HepG2 (cell line): Measurements from ENCODE around the gene POLRMT. TPM values are rescaled to one million over a fixed set of nuclear protein-coding genes. Genes with fewer than 3 reads are reported as not detected.

Source experiments
- CBFB ChIP-seq: sonication (generic); formaldehyde crosslinking; IDR thresholded peaks from 2 replicates; pipeline ENCODE4 v1.4.0; 2020; ENCODE audit warnings: missing genetic modification reagents
- EEA1 ChIP-seq: sonication (generic); formaldehyde crosslinking; IDR thresholded peaks from 2 replicates; pipeline ENCODE4 v1.5.1; 2020; ENCODE audit warnings: mild to moderate bottlenecking, missing genetic modification reagents, borderline replicate concordance
- FOXP1 ChIP-seq, 2 experiments: fragments of 450-650 bp in 1 of 2; IDR thresholded peaks; 2 replicates each; pipeline ENCODE4 v1.6.1; 2017 to 2018; ENCODE audit warnings: antibody characterized with exemption in 1 of 2
- HHEX ChIP-seq: IDR thresholded peaks from 2 replicates; pipeline ENCODE4 v1.6.1; 2016; ENCODE audit warnings: control low read depth
- HNF4G ChIP-seq, 2 experiments: sonication (generic) in 1 of 2; formaldehyde crosslinking in 1 of 2; IDR thresholded peaks; 2 replicates each; pipeline versions ENCODE4 v1.4.0 to v1.6.1; 2011 to 2020; ENCODE audit warnings: borderline replicate concordance in 2 of 2, low read depth in 2 of 2, mild to moderate bottlenecking in 2 of 2, low read length in 1 of 2, missing genetic modification reagents in 1 of 2, moderate library complexity in 1 of 2
- MZF1 ChIP-seq: sonication (generic); formaldehyde crosslinking; IDR thresholded peaks from 2 replicates; pipeline ENCODE4 v1.8.1; 2023; ENCODE audit warnings: mild to moderate bottlenecking, missing genetic modification reagents, borderline replicate concordance
- PRMT3 ChIP-seq: sonication (generic); formaldehyde crosslinking; IDR thresholded peaks from 2 replicates; pipeline ENCODE4 v1.8.1; 2022; ENCODE audit warnings: low read depth, mild to moderate bottlenecking, moderate library complexity, missing genetic modification reagents, borderline replicate concordance
- RBM22 ChIP-seq: fragments of 200-400 bp; formaldehyde crosslinking; optimal IDR thresholded peaks from 2 replicates; pipeline ENCODE3; 2017; ENCODE audit warnings: mild to moderate bottlenecking, low read length, moderate library complexity
- SCMH1 ChIP-seq: sonication (generic); formaldehyde crosslinking; IDR thresholded peaks from 2 replicates; pipeline ENCODE4 v1.9.0; 2021; ENCODE audit warnings: missing genetic modification reagents, mild to moderate bottlenecking, borderline replicate concordance
- SRSF9 ChIP-seq: fragments of 200-400 bp; formaldehyde crosslinking; IDR thresholded peaks from 2 replicates; pipeline ENCODE4 v1.6.1; 2018; ENCODE audit warnings: borderline replicate concordance, mild to moderate bottlenecking, low read depth, low read length; ENCODE audit not compliant: insufficient read depth, poor library complexity, severe bottlenecking
- TFDP2 ChIP-seq: sonication (generic); formaldehyde crosslinking; IDR thresholded peaks from 2 replicates; pipeline ENCODE4 v1.4.0; 2020; ENCODE audit warnings: missing genetic modification reagents
- ZNF124 ChIP-seq: sonication (generic); formaldehyde crosslinking; IDR thresholded peaks from 2 replicates; pipeline ENCODE4 v1.4.0; 2020; ENCODE audit warnings: missing genetic modification reagents
- ZNF160 ChIP-seq: sonication (generic); formaldehyde crosslinking; IDR thresholded peaks from 2 replicates; pipeline ENCODE4 v1.8.0; 2022; ENCODE audit warnings: mild to moderate bottlenecking, inconsistent platforms, missing genetic modification reagents
- ZNF674 ChIP-seq: sonication (generic); formaldehyde crosslinking; IDR thresholded peaks from 2 replicates; pipeline ENCODE4 v1.5.0; 2020; ENCODE audit warnings: low read depth, mild to moderate bottlenecking, missing genetic modification reagents
- ZNF7 ChIP-seq: IDR thresholded peaks from 2 replicates; pipeline ENCODE4 v1.6.1; 2016; ENCODE audit warnings: missing biosample characterization, missing genetic modification reagents
- ZNF775 ChIP-seq: sonication (generic); formaldehyde crosslinking; IDR thresholded peaks from 2 replicates; pipeline ENCODE4 v1.4.0; 2020; ENCODE audit warnings: missing genetic modification reagents, mild to moderate bottlenecking, moderate library complexity, borderline replicate concordance
- polyA plus RNA-seq, 8 experiments: library from polyadenylated mRNA; depleted of rRNA in 3 of 8; stranded (reverse) in 7 of 8; unstranded in 1 of 8; fragments of >200 nt; fragmentation: Illumina TruSeq in 4 of 8; extraction: Trizol in 4 of 8; gene quantifications; 2 replicates each; pipeline versions ENCODE4 v1.2.1 to v1.2.3, GENCODE V29; 2011 to 2016; ENCODE audit warnings: low read depth in 4 of 8, missing spikeins in 1 of 8, mixed read lengths in 1 of 8; ENCODE audit not compliant: insufficient read depth in 1 of 8
- total RNA-seq, 5 experiments: library from RNA; depleted of rRNA; stranded (reverse); fragments of >200 nt; fragmentation: Illumina TruSeq; extraction: Trizol; gene quantifications; 2 replicates each; pipeline ENCODE4 v1.2.3, GENCODE V29; 2016; ENCODE audit warnings: low read depth in 1 of 5
- TF ChIP-seq, protein P1 (sequence below): sonication (generic); formaldehyde crosslinking; IDR thresholded peaks from 2 replicates; pipeline ENCODE4 v1.4.0; 2020; ENCODE audit warnings: missing genetic modification reagents
- TF ChIP-seq, protein P2 (sequence below): IDR thresholded peaks from 2 replicates; pipeline ENCODE4 v1.6.1; 2012; ENCODE audit warnings: low read length, improper control_type of control experiment
- TF ChIP-seq, protein P3 (sequence below): sonication (generic); formaldehyde crosslinking; IDR thresholded peaks from 2 replicates; pipeline ENCODE4 v1.9.0; 2022; ENCODE audit warnings: low read depth, missing genetic modification reagents

POLRMT gene
- total and polyA plus RNA-seq, 2 of the 13 experiments (the other 11 are each of a cell fraction or from before 2014, with no cell fraction given) = 78.0 to 101 TPM

DNA sequence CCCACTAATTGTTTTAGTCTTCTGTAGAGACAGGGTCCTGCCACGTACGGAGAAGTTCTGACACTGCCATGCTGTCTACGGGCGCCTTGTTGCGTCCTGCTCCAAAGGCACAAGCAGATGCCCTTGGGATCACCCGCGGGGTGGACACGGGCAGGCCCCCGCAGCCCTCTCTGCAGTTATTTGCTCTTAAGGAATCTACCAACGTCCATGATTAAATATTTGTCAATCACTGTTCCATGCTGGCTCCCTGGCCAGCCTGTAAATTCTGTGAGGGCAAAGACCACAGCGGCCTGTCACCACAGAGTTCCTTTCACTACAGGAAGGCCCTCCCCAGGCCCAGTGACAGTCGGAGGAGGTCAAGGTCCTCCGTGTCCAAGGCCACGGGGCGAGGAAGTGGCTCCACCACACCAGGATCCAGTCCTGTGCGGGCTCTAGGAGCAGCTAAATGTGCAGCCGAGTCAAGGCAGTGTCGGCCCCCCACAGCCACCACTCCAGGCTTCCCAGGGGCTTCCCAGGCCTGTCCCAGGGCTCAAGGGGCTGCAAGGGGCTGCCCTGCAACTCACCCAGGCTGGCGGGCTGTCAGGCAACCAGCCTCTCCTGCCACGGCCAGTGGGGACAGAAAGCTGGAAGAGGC is 27.6 kb upstream of the POLRMT start (continued):
- 0 out of 2 replicates have a peak, but pooled peaks have one; percentile 45 for TF ChIP-seq ZNF775 (CRISPR knock-in tag)
- peak; percentile 96 for TF ChIP-seq HNF4G (IDR thresholded peaks at IDR 0.05; ENCODE audit: borderline replicate concordance, low read depth, low read length)
- TF ChIP-seq HNF4G (CRISPR knock-in tag; IDR thresholded peaks at IDR 0.05; ENCODE audit: borderline replicate concordance, low read depth) = peak; percentile 96
- no peak for TF ChIP-seq SCMH1 (CRISPR knock-in tag)
- no peak for TF ChIP-seq HHEX
- TF ChIP-seq FOXP1 (IDR thresholded peaks at IDR 0.05) = no peak
- peak; percentile 47; the same call in 1 of the 2 replicates for TF ChIP-seq FOXP1 (CRISPR knock-in tag; IDR thresholded peaks at IDR 0.05)
- TF ChIP-seq SRSF9 = no peak
- TF ChIP-seq ZNF124 (CRISPR knock-in tag) = peak; percentile 88
- no peak for TF ChIP-seq ZNF7 (CRISPR knock-in tag)
- 0 out of 2 replicates have a peak, but pooled peaks have one; percentile 49 for TF ChIP-seq CBFB (CRISPR knock-in tag)
- TF ChIP-seq, protein P1, sequence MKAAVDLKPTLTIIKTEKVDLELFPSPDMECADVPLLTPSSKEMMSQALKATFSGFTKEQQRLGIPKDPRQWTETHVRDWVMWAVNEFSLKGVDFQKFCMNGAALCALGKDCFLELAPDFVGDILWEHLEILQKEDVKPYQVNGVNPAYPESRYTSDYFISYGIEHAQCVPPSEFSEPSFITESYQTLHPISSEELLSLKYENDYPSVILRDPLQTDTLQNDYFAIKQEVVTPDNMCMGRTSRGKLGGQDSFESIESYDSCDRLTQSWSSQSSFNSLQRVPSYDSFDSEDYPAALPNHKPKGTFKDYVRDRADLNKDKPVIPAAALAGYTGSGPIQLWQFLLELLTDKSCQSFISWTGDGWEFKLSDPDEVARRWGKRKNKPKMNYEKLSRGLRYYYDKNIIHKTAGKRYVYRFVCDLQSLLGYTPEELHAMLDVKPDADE = no peak
- no peak for TF ChIP-seq ZNF674
- TF ChIP-seq, protein P2, sequence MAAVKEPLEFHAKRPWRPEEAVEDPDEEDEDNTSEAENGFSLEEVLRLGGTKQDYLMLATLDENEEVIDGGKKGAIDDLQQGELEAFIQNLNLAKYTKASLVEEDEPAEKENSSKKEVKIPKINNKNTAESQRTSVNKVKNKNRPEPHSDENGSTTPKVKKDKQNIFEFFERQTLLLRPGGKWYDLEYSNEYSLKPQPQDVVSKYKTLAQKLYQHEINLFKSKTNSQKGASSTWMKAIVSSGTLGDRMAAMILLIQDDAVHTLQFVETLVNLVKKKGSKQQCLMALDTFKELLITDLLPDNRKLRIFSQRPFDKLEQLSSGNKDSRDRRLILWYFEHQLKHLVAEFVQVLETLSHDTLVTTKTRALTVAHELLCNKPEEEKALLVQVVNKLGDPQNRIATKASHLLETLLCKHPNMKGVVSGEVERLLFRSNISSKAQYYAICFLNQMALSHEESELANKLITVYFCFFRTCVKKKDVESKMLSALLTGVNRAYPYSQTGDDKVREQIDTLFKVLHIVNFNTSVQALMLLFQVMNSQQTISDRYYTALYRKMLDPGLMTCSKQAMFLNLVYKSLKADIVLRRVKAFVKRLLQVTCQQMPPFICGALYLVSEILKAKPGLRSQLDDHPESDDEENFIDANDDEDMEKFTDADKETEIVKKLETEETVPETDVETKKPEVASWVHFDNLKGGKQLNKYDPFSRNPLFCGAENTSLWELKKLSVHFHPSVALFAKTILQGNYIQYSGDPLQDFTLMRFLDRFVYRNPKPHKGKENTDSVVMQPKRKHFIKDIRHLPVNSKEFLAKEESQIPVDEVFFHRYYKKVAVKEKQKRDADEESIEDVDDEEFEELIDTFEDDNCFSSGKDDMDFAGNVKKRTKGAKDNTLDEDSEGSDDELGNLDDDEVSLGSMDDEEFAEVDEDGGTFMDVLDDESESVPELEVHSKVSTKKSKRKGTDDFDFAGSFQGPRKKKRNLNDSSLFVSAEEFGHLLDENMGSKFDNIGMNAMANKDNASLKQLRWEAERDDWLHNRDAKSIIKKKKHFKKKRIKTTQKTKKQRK = no peak
- TF ChIP-seq RBM22 = peak; percentile 86
- TF ChIP-seq, protein P3, sequence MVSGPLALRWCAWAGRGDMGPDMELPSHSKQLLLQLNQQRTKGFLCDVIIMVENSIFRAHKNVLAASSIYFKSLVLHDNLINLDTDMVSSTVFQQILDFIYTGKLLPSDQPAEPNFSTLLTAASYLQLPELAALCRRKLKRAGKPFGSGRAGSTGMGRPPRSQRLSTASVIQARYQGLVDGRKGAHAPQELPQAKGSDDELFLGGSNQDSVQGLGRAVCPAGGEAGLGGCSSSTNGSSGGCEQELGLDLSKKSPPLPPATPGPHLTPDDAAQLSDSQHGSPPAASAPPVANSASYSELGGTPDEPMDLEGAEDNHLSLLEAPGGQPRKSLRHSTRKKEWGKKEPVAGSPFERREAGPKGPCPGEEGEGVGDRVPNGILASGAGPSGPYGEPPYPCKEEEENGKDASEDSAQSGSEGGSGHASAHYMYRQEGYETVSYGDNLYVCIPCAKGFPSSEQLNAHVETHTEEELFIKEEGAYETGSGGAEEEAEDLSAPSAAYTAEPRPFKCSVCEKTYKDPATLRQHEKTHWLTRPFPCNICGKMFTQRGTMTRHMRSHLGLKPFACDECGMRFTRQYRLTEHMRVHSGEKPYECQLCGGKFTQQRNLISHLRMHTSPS = no peak
- TF ChIP-seq PRMT3 = no peak
- 0 out of 2 replicates have a peak, but pooled peaks have one; percentile 67 for TF ChIP-seq EEA1 (CRISPR knock-in tag)
- TF ChIP-seq TFDP2 = no peak
- TF ChIP-seq ZNF160 (CRISPR knock-in tag) = 0 out of 2 replicates have a peak, but pooled peaks have one; percentile 19
- TF ChIP-seq MZF1 (CRISPR knock-in tag) = no peak
